K562 (cell line): ENCODE measurements around the gene UGT1A6. TPM values are rescaled to one million over a fixed set of nuclear protein-coding genes. Genes with fewer than 3 reads are reported as not detected.

Experiments used
- ATAC-seq: fragments of 200-7000 bp; cut with Tn5 transposase; 3 replicates; pipeline ENCODE4 v1.9.1; 2020; ENCODE audit warnings: moderate library complexity
- BruUV-seq: library from RNA; stranded (reverse); fragments of 400-500 nt; replicated peaks from 2 replicates; lab custom pipeline; 2021; lab: Mats Ljungman, UMichigan
- CTCF ChIA-PET: fragments of 300-600 bp; formaldehyde crosslinking; extraction: SDS; loops from one replicate; lab custom pipeline; 2021; ENCODE audit warnings: low intra/inter-chr PET ratio; lab: Yijun Ruan, JAX
- POLR2A ChIA-PET: fragments of 300-600, 350-650 bp; sonication (Branson Sonifier 250); formaldehyde crosslinking; extraction: SDS; loops from one replicate; lab custom pipeline; 2021; ENCODE audit warnings: antibody characterized with exemption, inconsistent platforms; lab: Yijun Ruan, JAX
- DNase-seq, 4 experiments: peaks; one replicate each; pipeline versions ENCODE4 v3.0.0 to v3.0.0-alpha.2; 2011 to 2018; ENCODE audit warnings: low spot score in 3 of 4, mixed read lengths in 3 of 4; ENCODE audit errors: extremely low read depth in 1 of 4
- FAIRE-seq: peaks from 2 replicates; lab custom pipeline; 2011; peaks lifted over from hg19 to GRCh38; lab: Jason Lieb, UNC
- H2AFZ ChIP-seq: 2 replicates; pipeline ENCODE4 v1.6.0; 2011; ENCODE audit warnings: low read depth, low read length, control low read depth, inconsistent platforms
- H3K27ac ChIP-seq: fragments of 200-600 bp; 3 replicates; pipeline ENCODE4 v1.8.0; 2011; ENCODE audit warnings: low read depth, mild to moderate bottlenecking, control low read depth, inconsistent platforms, low read length, moderate library complexity, mixed read lengths; ENCODE audit errors: extremely low read depth
- H3K27me3 ChIP-seq, 2 experiments: fragments of 300-600 bp in 1 of 2; 2 replicates in 1 of 2; 3 replicates in 1 of 2; pipeline versions ENCODE4 v1.6.0 to v1.8.0; 2011; ENCODE audit warnings: inconsistent platforms in 2 of 2, low read length in 2 of 2, mild to moderate bottlenecking in 1 of 2, mixed read lengths in 1 of 2, moderate library complexity in 1 of 2; ENCODE audit not compliant: control insufficient read depth in 2 of 2, insufficient read depth in 2 of 2
- H3K36me3 ChIP-seq: fragments of 300-600 bp; 3 replicates; pipeline ENCODE4 v1.8.0; 2011; ENCODE audit warnings: mild to moderate bottlenecking, low read length, inconsistent platforms; ENCODE audit not compliant: control insufficient read depth, insufficient read depth
- H3K4me1 ChIP-seq, 2 experiments: fragments of 200-600 bp in 1 of 2; replicated peaks in 1 of 2; 2 replicates in 1 of 2; 3 replicates in 1 of 2; pipeline versions ENCODE4 v1.5.1 to v1.8.0; 2011; ENCODE audit warnings: inconsistent platforms in 2 of 2, low read length in 2 of 2, mild to moderate bottlenecking in 1 of 2, mixed read lengths in 1 of 2, moderate library complexity in 1 of 2; ENCODE audit not compliant: control insufficient read depth in 2 of 2, insufficient read depth in 2 of 2
- H3K4me2 ChIP-seq: 2 replicates; pipeline ENCODE4 v1.6.1; 2011; ENCODE audit warnings: low read length, control low read depth, inconsistent platforms, mixed read lengths; ENCODE audit not compliant: insufficient read depth
- H3K4me3 ChIP-seq: fragments of 200-600 bp; sonication (generic), shearing (Covaris generic); 2 replicates; pipeline ENCODE4 v1.5.1; 2016; ENCODE audit warnings: control low read depth, inconsistent platforms
- H3K79me2 ChIP-seq: fragments of 200-600 bp; 3 replicates; pipeline ENCODE4 v1.8.0; 2011; ENCODE audit warnings: low read length, inconsistent platforms; ENCODE audit not compliant: control insufficient read depth, insufficient read depth
- H3K9ac ChIP-seq, 2 experiments: 2 replicates each; pipeline versions ENCODE4 v1.6.0 to v1.6.1; 2011; ENCODE audit warnings: low read depth in 2 of 2, low read length in 2 of 2, control low read depth in 1 of 2, inconsistent platforms in 1 of 2, mild to moderate bottlenecking in 1 of 2, mixed read lengths in 1 of 2; ENCODE audit not compliant: insufficient read depth in 1 of 2
- H3K9me1 ChIP-seq: one replicate; pipeline ENCODE4 v1.6.0; 2011; ENCODE audit warnings: inconsistent platforms, mild to moderate bottlenecking, low read length, moderate library complexity; ENCODE audit not compliant: control insufficient read depth, insufficient read depth
- H3K9me3 ChIP-seq: replicated peaks from 2 replicates; pipeline ENCODE4 v1.5.1; 2011; ENCODE audit warnings: low read depth, low read length, inconsistent platforms; ENCODE audit not compliant: control insufficient read depth, insufficient read depth
- H4K20me1 ChIP-seq: replicated peaks from 2 replicates; pipeline ENCODE4 v1.6.1; 2011; ENCODE audit warnings: low read length, inconsistent platforms, mixed read lengths; ENCODE audit not compliant: control insufficient read depth, insufficient read depth
- HNRNPL ChIP-seq: fragments of 200-400 bp; formaldehyde crosslinking; IDR thresholded peaks from 2 replicates; pipeline ENCODE4 v1.6.1; 2017; ENCODE audit warnings: low read depth, mild to moderate bottlenecking, low read length
- KDM2B ChIP-seq: fragments of 250-450 bp; sonication (Bioruptor Pico); IDR thresholded peaks from 2 replicates; pipeline ENCODE4 v1.8.0; 2021; ENCODE audit warnings: mild to moderate bottlenecking, moderate library complexity
- ZNF280A ChIP-seq: fragments of 450-650 bp; IDR thresholded peaks from 2 replicates; pipeline ENCODE4 v1.6.1; 2018; ENCODE audit warnings: mild to moderate bottlenecking, low read depth; ENCODE audit not compliant: partially characterized antibody
- ZNF707 ChIP-seq: fragments of 250-450 bp; sonication (Bioruptor Pico); conservative IDR thresholded peaks from 2 replicates; pipeline ENCODE4 v1.8.0; 2022; ENCODE audit warnings: inconsistent platforms, mild to moderate bottlenecking, moderate library complexity
- WGBS: fragments of 100-300 bp; shearing (Covaris generic); methylation state at CpG from one replicate; pipeline ENCODE4 v1.1.6; 2016; ENCODE audit warnings: low coverage, mixed read lengths; ENCODE audit not compliant: insufficient coverage; ENCODE audit errors: missing lambda C conversion rate; 5-methylcytosine and 5-hydroxymethylcytosine counted together
- in situ Hi-C: fragments of 300-500 bp; cut with MboI; formaldehyde crosslinking; loops from 4 replicates; pipeline ENCODE4 v1.15.0; 2018; ENCODE audit warnings: inconsistent platforms, mixed read lengths
- intact Hi-C: fragments of 100-400 bp; cut with micrococcal nuclease; formaldehyde crosslinking; loops from 2 replicates; pipeline ENCODE4 v1.14.2; 2022
- polyA plus RNA-seq, 8 experiments: library from polyadenylated mRNA; depleted of rRNA in 4 of 8; stranded (reverse) in 5 of 8; unstranded in 3 of 8; fragments of >200 nt; fragmentation: Nextera tagmentation in 2 of 8; fragmentation: Illumina TruSeq in 1 of 8; extraction: Ambion mirVana in 2 of 8; extraction: Trizol in 1 of 8; gene quantifications; 2 replicates each; pipeline versions ENCODE4 v1.2.1 to v1.2.3, GENCODE V29; 2011 to 2014; ENCODE audit warnings: inconsistent platforms in 1 of 8, missing spikeins in 1 of 8
- total RNA-seq, 7 experiments: library from RNA; depleted of rRNA in 6 of 7; stranded (reverse); fragments of >200 nt in 6 of 7; fragmentation: Illumina TruSeq in 2 of 7; extraction: Trizol in 2 of 7; gene quantifications; 2 replicates each; pipeline versions ENCODE4 v1.2.1 to v1.2.3, GENCODE V29; 2011 to 2021; ENCODE audit warnings: low replicate concordance in 1 of 7
- TF ChIP-seq, protein P1 (sequence below), 2 experiments: fragments of 450-650 bp in 1 of 2; sonication (generic) in 1 of 2; formaldehyde crosslinking in 1 of 2; IDR thresholded peaks; 2 replicates each; pipeline versions ENCODE4 v1.7.1 to v1.9.0; 2016 to 2022; ENCODE audit warnings: inconsistent platforms in 1 of 2, mild to moderate bottlenecking in 1 of 2, missing genetic modification reagents in 1 of 2
- TF ChIP-seq, protein P2 (sequence below): sonication (generic); IDR thresholded peaks from 2 replicates; pipeline ENCODE4 v1.6.1; 2016
- TF ChIP-seq, protein P3 (sequence below): fragments of 250-450 bp; sonication (Bioruptor Pico); IDR thresholded peaks from 2 replicates; pipeline ENCODE4 v1.8.0; 2022; ENCODE audit warnings: moderate library complexity, mild to moderate bottlenecking, inconsistent platforms

UGT1A6 gene
- total and polyA plus RNA-seq, 9 of the 15 experiments (the other 6 are each of a cell fraction or from before 2014, with no cell fraction given) = not detected

DNA sequence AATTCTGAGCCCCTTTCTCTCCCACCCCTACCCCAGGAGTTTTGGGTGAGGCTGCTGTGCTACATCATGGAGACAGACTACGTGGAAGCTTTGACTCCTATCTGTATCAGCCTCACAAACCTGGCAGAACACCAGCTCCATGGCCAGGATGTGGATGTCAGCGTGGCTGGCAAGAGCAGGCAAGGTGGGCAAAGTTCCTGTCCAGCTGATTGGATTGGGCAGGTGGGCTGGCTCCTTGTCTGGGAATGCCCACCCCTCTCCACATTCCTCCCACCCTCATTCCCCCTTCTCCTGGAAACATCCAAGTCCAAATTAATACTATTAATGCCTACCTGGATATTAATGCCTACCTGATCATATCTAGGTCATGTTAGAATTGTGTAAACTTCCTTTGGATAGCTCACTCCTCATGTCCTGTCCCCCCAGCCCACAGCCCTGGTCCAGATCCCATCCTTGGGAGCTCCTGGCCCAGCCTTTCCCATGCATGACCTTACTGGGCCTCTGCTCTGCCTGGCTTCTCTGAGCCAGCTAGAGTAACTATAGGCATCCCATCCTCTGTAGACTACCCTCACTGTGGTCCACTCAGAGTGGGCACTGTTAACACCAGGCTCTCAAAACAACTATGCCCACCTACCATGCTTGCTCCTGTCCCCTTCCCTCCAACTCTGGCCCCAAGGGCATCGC, 109.6 kb downstream of the UGT1A6 start:
- no TSS peak for BruUV-seq
- intact Hi-C loops (no loop called here), in situ Hi-C loops (no loop called here)
- no peak overlapping the region for H3K9ac ChIP-seq
- 0% methylated on average over 2 of the region's 3 CpGs for WGBS
- peaks cover 0 to 7% of the 10 kb centered on the region in 2 experiments; a peak in 1 of 5 replicates for H3K27me3 ChIP-seq
- POLR2A ChIA-PET = interaction anchor here (0.6 kb wide), 1 partner anchor 42 kb away, joined by 4 read pairs; the partner anchor contains the start of gene UGT1A1
- no peak for FAIRE-seq
- H3K79me2 ChIP-seq = no peaks in the 10 kb centered on the region
- no peak overlapping the region for H3K4me2 ChIP-seq
- DNase-seq = no peak
- no peak overlapping the region for H3K4me3 ChIP-seq
- no peaks in the 10 kb centered on the region for H4K20me1 ChIP-seq
- H3K4me1 ChIP-seq = no peaks in the 10 kb centered on the region; a peak in 1 of 5 replicates
- no peaks in the 10 kb centered on the region for H3K36me3 ChIP-seq
- ATAC-seq = no peak
- no peak overlapping the region for H3K27ac ChIP-seq
- H2AFZ ChIP-seq = no peak overlapping the region
- no peaks in the 10 kb centered on the region for H3K9me1 ChIP-seq
- CTCF ChIA-PET = no interaction called here
- H3K9me3 ChIP-seq = no peaks in the 10 kb centered on the region
- TF ChIP-seq, protein P1, sequence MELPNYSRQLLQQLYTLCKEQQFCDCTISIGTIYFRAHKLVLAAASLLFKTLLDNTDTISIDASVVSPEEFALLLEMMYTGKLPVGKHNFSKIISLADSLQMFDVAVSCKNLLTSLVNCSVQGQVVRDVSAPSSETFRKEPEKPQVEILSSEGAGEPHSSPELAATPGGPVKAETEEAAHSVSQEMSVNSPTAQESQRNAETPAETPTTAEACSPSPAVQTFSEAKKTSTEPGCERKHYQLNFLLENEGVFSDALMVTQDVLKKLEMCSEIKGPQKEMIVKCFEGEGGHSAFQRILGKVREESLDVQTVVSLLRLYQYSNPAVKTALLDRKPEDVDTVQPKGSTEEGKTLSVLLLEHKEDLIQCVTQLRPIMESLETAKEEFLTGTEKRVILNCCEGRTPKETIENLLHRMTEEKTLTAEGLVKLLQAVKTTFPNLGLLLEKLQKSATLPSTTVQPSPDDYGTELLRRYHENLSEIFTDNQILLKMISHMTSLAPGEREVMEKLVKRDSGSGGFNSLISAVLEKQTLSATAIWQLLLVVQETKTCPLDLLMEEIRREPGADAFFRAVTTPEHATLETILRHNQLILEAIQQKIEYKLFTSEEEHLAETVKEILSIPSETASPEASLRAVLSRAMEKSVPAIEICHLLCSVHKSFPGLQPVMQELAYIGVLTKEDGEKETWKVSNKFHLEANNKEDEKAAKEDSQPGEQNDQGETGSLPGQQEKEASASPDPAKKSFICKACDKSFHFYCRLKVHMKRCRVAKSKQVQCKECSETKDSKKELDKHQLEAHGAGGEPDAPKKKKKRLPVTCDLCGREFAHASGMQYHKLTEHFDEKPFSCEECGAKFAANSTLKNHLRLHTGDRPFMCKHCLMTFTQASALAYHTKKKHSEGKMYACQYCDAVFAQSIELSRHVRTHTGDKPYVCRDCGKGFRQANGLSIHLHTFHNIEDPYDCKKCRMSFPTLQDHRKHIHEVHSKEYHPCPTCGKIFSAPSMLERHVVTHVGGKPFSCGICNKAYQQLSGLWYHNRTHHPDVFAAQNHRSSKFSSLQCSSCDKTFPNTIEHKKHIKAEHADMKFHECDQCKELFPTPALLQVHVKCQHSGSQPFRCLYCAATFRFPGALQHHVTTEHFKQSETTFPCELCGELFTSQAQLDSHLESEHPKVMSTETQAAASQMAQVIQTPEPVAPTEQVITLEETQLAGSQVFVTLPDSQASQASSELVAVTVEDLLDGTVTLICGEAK (IDR thresholded peaks at IDR 0.05) = no peak
- TF ChIP-seq, protein P1 (CRISPR knock-in tag; IDR thresholded peaks at IDR 0.05) = no peak
- no peak for TF ChIP-seq ZNF707 (CRISPR knock-in tag)
- no peak for TF ChIP-seq ZNF280A
- TF ChIP-seq, protein P2, sequence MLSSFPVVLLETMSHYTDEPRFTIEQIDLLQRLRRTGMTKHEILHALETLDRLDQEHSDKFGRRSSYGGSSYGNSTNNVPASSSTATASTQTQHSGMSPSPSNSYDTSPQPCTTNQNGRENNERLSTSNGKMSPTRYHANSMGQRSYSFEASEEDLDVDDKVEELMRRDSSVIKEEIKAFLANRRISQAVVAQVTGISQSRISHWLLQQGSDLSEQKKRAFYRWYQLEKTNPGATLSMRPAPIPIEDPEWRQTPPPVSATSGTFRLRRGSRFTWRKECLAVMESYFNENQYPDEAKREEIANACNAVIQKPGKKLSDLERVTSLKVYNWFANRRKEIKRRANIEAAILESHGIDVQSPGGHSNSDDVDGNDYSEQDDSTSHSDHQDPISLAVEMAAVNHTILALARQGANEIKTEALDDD = no peak
- no peak for TF ChIP-seq KDM2B (CRISPR knock-in tag)
- TF ChIP-seq, protein P3, sequence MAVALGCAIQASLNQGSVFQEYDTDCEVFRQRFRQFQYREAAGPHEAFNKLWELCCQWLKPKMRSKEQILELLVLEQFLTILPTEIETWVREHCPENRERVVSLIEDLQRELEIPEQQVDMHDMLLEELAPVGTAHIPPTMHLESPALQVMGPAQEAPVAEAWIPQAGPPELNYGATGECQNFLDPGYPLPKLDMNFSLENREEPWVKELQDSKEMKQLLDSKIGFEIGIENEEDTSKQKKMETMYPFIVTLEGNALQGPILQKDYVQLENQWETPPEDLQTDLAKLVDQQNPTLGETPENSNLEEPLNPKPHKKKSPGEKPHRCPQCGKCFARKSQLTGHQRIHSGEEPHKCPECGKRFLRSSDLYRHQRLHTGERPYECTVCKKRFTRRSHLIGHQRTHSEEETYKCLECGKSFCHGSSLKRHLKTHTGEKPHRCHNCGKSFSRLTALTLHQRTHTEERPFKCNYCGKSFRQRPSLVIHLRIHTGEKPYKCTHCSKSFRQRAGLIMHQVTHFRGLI (CRISPR knock-in tag) = no peak
- no peak for TF ChIP-seq HNRNPL
